ENCODE measurements around the gene RPL14.

DNA sequence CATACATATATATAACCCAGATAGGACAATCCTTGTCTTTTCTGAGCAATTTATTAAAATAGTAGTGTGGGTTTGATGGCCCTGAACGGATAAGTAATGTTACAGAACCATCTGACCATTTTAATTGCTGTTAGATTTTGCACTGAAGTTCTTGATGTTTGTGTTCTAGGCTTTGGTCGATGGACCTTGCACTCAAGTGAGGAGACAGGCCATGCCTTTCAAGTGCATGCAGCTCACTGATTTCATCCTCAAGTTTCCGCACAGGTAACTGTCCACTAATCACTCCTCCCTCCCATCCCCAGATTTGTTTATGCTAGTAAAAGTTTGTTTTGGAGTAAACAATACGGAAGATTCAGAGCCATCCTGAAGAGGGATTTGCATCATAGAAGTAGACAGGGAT, 1.3 kb downstream of the RPL14 start:
- TF ChIP-seq CTCF (IDR thresholded peaks at IDR 0.05; ENCODE audit: low read length) (no peak), EZH2 (IDR thresholded peaks at IDR 0.05; ENCODE audit: borderline replicate concordance, low read length) (no peak)

All from OCI-LY1 (cell line).